HG03354 (cell line): ENCODE results near the gene SMPDL3A.

Source experiments
- ATAC-seq: cut with Tn5 transposase; IDR thresholded peaks from one replicate; pipeline ENCODE4 v1.9.1; 2021; ENCODE audit warnings: mild to moderate bottlenecking; ENCODE audit not compliant: unreplicated experiment, poor library complexity, severe bottlenecking

SMPDL3A gene

DNA sequence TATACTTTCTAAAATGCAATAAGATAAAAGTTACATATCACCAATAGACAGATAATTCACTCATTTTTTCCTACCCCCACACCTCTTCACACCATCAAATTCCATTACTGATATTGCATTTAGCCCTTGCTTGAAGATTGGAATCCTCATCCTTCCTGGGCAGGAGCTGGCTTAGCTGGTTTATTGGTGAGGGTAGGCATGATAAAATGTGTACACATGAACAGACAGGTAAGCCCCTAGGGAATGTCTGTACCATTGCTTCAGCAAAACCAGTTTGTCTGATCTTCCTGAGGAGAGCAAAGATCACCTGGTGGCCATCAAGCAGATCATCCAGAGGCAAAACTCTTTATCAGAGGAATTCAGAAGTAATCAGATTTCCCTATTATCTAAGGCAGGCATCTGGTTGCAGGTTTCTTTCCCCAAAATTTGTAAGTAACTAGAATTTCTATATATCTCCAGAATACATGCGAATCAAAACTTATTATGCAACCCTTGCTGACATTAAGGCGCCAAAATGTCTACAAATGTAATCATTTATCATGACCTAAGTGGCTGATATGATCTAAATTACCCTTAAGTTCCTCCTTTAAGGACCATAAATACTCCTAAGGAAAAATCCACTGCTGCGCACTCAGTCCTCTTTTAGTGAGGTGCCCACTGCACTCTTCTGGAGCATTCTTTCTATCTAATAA lies 16.2 kb upstream of the SMPDL3A start:
- ATAC-seq = no peak

DNA sequence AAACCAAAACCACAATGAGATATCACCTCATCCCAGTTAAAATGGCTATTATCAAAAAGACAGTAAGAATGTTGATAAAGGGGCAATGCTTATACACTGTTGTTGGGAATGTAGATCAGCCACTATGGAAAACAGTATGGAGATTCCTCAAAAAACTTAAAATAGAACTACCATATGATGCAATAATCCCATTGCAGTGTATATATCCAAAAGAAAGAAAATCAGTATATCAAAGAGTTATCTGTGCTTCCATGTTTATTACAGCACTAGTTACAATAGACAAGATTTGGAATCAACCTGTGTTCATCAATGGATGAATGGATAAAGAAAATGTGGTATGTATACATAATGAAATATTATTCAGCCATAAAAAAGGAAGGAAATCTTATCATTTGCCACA lies 13.1 kb upstream of the SMPDL3A start:
- ATAC-seq = no peak

DNA sequence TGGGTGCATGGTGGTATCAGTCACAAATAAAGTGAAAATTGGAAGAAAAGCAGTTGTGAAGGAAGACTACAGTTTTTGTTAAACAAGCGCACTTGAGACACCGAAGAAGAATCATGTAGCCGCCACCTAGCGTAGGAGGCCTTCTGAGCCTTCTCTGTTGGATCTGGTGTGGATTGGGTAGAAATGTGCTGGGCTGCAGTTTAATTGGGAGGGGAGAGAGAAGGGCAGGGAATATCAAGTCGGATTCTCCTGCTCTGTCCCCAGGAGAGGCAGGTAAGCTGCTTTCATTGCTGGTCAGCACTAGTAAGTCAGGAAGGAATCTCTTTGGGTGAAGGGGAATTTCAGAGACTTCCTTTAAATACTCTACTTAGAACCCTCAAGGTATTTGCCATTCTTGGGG lies 10.8 kb upstream of the SMPDL3A start:
- no peak for ATAC-seq

DNA sequence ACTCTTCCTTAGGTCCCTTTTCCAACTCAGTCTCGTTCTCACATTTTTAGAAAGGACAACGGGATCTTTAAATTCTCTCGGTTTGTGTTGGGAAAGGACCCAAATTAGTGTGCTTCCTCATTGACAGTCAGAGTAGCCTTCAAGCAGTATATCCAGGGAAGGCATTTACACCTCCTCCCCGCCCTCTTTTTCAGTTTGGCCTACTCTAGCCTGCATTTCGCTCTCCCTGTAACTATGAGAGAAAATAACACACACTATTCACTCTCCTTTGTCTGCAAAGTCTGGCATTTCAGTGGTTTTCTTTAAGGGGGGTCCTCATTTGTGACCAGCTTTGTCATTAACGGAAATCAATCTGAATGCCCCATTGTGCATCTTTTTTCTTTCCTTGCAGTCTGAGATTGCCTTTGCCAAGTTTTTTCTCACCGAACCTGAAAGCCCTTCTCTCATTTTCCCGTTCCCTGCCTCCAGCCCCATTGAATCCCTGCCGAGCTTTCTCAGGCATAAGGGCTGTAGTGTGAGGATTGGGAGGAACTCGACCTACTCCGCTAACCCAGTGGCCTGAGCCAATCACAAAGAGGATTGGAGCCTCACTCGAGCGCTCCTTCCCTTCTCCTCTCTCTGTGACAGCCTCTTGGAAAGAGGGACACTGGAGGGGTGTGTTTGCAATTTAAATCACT lies 9.9 kb upstream of the SMPDL3A start:
- no peak for ATAC-seq

DNA sequence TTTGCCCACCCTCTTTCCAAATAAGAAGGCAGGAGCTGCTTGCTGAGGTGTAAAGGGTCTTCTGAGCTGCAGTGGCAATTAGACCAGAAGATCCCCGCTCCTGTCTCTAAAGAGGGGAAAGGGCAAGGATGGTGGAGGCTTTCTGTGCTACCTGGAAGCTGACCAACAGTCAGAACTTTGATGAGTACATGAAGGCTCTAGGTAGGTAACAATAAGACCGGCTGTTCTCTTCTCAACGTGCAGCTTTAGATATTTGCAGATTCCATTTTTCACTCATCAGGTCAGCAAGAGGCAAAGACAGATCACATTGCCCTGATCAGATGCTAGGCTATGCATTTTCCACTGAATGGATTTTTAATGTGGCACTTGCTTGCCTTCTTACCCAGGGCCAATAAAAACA lies 9.4 kb upstream of the SMPDL3A start, which contains the start of gene FABP7:
Gene FABP7, plus strand, starts transcription at position 50 of the 400 bp plus-strand sequence. Its CDS starts 79 bp downstream, at position 129.
- no peak for ATAC-seq

DNA sequence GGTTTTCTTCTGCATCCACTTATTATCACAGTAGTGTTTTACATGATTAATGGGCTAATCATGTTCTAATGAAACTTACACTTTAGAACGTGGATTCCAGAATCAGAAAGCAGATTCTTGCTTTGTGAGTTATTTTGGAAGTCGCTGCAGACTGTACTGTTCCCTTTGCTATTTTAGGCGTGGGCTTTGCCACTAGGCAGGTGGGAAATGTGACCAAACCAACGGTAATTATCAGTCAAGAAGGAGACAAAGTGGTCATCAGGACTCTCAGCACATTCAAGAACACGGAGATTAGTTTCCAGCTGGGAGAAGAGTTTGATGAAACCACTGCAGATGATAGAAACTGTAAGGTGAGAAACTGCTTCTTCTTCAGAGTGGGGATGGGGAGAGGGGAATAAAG lies 8.9 kb upstream of the SMPDL3A start:
- ATAC-seq = no peak

DNA sequence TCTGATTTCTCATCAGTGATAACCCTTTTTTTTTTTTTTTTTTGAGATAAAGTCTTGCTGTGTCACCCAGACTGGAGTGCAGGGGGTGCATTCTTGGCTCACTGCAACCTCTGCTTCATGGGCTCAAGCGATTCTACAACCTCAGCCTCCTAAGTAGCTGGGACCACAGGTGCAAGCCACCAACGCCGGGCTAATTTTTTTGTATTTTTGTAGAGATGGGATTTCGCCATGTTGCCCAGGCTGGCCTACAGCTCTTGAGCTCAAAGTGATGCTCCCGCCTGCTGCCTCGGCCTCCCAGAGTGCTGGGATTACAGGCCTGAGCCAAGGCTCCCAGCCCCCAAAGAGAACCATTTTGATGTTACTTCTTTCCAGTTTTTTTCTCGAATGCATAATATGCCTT lies 7.3 kb upstream of the SMPDL3A start:
- ATAC-seq = no peak

DNA sequence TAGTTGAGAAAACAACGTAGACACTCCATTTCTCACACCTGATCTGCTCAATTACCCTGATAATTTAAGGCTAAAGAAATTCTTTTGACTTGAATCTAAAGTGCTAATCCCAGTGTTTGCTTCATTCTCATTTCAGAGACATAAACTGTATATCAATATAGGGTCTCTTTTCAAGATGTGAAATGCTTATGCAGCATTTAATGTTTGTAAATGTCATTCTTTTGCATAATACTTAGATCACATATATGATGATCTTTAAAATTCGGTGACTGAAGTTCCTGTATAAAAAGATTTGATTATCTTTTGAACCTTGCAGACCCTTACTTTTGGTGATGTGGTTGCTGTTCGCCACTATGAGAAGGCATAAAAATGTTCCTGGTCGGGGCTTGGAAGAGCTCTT lies 5.7 kb upstream of the SMPDL3A start:
- no peak for ATAC-seq

DNA sequence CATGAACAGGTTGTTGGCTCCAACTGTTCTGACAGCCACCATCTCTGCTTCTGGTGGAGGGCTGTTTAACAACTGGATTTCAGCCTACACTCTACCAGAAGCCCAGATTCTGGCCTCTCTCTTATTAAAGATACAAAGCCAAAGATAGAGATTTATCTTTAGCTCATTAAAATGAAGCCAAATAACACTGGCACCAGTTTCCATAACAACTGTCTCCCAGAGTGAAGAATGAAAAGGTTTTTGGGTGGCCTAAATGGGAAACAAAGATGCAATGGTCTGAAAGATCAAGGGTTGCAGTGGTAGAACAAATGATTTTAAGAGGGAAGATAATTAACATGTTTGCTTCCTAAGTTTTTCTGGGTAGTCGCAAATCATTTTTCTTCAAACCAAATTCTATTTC lies 3.2 kb upstream of the SMPDL3A start:
- ATAC-seq = no peak

DNA sequence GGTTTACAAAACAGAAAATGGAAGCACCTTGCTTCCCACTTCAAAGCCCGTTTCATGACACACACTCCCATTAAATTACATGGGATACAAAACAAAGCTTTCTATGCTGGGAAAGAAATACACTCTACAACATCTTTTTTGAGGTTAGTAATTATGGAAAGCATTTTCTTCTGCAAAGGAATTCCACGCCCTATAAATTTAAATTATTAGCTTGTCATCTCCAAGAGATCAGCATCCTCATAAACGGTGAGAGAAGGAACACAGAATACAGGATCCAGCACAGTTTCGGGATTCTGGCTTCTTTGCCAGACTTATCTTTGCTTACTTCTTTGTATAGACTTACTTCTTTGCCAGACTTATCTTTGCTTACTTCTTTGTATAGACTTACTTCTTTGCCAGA lies 1.3 kb upstream of the SMPDL3A start:
- no peak for ATAC-seq

DNA sequence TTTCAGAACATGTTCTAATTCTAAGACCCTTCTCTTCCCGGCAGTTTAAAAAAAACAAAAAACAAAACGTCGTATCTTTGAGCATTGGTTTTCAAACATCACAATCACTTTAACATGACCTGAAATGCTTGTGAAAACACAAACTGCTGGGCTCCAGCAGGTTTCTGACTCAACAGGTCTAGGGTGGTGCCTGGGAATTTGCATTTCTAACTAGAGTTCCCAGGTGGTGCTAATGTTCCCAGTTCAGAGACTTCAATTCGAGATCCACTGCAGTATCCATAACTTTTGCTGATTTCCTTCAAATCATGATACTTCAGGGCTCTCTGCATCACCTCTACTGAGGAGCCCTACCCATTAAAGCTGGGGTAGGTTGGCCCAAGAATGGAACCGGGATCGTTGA lies 850 bp upstream of the SMPDL3A start:
- no peak for ATAC-seq

DNA sequence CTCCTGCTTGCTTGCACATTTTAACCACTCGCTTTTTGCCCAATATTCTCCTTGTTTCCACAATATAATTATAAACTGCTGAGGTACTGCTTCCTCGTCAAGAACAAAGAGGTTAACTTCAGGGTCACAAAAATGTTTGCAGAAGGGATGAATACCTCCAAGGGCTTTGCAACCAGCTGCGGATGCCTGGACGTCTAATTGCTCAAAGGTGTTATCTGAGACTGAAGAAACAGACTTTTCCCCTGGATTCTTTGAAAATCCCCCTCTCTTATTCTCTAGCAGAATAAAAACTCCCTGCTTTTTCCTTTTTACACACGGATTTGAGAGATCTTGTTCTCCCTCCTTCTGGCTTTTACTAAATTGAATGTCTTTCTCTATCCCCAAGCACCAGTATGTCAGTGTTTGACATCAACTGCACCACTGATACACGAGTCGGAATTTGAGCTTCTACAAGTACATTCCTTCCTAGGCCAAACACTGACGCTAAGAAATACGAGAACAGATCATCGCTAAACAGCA lies 336 bp upstream of the SMPDL3A start:
- no peak for ATAC-seq

DNA sequence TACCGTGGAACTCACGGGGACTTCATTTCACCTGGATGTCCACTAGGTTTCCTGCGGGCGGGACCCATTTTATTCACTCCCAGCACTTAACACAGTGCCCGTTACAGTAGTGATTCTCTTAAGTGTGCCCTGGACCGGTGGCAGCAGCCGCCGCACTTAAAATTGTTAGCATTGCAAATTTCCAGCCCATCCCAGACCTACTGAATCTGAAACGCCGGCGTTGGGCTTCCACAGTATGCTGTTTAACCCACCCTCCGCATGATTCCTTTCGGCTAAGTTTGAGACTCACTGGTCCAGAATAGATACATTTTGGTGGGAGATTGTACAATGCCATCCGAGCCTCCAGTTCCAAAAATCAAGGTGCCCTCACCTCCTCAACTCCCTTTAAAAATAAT lies 967 bp downstream of the SMPDL3A start:
- ATAC-seq = no peak

DNA sequence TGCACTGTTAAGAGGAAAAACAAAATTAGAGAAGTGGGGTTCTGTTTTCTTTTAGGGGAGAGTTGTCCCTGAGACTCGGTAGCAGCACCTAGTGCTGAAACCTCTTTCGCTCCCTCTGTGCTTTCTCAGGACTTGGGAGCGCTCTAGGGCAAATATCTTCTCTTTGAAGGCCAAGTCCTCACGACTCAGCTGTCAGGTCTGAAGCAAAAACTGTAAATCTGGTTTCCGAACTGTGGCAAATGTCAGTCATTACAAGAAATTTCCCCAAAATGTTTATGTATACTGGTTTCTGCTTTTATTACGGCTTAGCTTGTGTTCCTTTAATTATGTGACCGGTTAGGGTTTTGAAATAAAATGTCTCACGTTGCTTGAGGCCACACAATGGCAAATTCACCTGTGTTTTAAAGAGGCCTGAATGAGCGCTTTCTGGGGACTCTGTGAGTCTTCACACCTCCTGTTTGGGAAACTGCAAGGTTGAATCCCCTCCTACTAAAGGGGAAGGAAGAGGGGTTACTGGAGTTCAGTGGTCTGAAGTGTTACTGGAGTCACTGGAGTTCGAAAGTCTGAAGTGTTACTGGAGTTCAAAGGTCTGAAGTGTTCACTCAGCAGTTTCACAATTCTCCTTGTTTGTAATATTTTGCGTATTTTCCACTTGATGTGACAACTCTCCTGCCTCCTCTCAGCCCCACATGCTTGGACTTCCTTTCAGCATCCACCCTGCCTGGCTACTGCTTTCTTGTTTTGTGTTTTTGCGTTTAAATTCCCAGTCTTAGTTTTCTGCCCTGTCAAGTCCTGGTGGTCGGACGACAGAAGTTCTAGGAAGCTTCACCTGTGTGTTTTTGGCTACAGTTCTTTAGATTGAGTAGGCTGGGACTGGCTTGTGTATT lies 1.6 kb downstream of the SMPDL3A start:
- no peak for ATAC-seq

DNA sequence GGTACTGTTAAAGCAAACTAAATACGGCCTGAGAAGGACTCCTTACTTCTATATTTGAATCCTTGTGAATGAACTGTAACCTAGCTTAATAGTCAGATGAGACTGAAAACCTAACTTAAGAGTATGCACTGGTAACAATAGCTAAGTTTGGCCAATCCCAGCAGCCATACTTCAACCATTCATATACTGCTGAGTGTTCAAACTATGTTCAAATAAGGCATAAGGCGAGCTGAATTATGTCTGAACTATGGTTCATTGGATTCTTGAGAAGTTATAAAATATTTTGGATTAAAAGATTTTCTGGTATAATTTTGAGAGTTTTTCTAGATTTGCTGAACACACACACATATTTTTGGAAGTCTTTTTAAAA lies 2.2 kb downstream of the SMPDL3A start:
- ATAC-seq = no peak

DNA sequence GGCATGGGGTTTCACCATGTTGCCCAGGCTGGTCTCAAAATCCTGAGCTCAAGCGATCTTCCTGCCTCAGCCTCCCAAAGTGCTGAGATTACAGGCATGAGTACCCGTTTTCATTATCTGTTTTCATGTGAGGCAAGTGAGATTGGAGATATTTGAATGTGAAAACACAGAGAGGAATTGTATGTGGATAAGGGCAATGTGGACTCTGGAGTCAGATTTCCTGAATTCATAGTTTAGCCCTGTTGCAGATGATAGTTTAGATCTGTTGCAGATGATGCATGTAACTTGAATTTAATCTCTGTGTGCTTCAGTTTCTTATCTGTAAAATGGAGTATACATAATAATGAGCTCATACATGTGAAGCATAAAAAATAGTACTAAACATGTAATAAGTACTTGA lies 3.7 kb downstream of the SMPDL3A start:
- no peak for ATAC-seq

DNA sequence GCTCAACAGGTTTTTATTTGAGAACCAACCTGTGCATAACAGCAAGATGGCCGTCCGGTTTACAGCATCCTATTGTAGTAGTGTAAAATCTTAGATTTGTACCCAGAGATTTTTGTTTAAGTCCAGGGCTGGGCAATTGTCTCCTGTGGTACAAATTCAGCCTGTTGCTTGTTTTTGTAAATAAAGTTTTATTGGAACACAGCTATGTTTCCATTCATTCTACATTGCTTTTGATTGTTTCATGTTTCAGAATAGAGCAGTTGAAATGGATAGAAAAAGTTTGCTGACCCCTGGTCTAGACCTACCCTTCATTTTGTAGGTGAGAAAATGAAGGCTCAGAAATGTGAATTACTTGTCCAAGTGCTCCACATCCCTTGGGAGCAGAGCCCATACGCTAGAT lies 8.5 kb downstream of the SMPDL3A start:
- ATAC-seq = no peak

DNA sequence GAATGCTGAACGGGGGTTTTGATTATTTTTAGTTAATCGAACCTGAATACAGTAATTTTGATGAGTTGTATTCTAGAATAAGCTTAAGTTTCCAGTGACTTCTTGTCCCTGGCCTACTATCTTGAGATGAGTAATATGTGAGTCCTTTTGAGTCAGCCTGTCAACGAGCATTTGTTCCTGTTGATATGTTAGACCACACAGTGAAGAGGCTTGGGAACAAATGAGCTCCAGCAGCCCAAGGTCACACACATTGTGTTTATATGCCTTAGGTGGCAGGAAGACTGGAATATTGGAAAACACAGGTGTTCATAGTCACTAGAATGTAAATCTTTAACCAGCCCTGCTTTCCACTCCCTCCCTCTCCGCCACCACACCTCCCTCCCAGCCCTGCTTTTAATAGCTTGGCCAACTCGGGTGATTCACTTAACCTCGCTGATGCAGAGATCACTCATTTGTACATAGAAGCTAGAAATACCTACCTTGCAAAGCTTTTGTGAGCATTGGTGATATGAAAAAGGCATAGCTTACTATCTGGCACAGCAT lies 9.1 kb downstream of the SMPDL3A start:
- ATAC-seq = peak; percentile 92

DNA sequence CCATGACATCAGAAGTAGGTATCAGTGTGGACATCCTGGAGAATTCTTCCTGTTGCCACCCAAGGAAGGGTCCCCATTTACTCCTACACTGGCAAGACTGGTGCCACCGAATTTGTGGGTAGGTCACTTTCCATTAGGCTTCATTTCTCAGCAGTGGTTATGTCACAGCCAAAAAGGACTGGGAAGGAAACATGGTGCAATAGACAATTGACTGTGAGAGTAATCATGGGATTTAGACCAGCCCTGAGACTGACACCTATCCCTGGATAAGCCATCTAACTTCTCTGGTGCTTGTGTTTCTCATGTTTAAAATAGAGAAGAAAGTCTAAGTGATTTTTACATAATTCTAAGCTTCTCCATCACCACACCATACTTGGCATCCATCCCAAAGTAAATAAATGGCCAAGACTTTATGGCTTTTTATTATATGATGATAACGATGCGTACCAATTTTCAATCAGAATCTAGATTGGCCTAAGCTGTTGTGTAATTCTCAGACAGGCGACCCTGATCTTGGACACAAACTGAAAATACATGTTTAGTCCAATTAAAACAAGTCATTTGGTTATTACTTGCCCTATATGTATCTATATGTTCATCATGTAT lies 10.2 kb downstream of the SMPDL3A start:
- no peak for ATAC-seq
